WTC11 (cell line): Measurements from ENCODE around the gene IKBKE. TPM values are rescaled to one million over a fixed set of nuclear protein-coding genes. Genes with fewer than 3 reads are reported as not detected.

Experiments used
- ATAC-seq: fragments of 200-7000 bp; cut with Tn5 transposase; 2 replicates; pipeline ENCODE4 v1.10.0; 2021; ENCODE audit warnings: mild to moderate bottlenecking, moderate library complexity
- CTCF ChIA-PET: fragments of 300-600 bp; sonication (Branson Sonifier 250); formaldehyde crosslinking; loops from one replicate; lab custom pipeline; 2021; ENCODE audit warnings: antibody characterized with exemption; lab: Charles Lee
- POLR2A ChIA-PET: fragments of 350-600 bp; sonication (Branson Sonifier 250); formaldehyde crosslinking; loops from one replicate; lab custom pipeline; 2021; ENCODE audit warnings: antibody characterized with exemption; lab: Charles Lee
- DNase-seq: peaks from one replicate; pipeline ENCODE4 v3.0.0; 2021; ENCODE audit warnings: low spot score
- H3K27ac Mint-ChIP-seq: 2 replicates; pipeline ENCODE4 v1.8.0; 2021; ENCODE audit warnings: mixed read lengths
- H3K27me3 Mint-ChIP-seq: 2 replicates; pipeline ENCODE4 v1.8.0; 2021; ENCODE audit warnings: low read depth, mild to moderate bottlenecking, moderate library complexity, mixed read lengths
- H3K36me3 Mint-ChIP-seq: 2 replicates; pipeline ENCODE4 v1.8.0; 2021; ENCODE audit warnings: mixed read lengths
- H3K4me1 Mint-ChIP-seq: 2 replicates; pipeline ENCODE4 v1.8.0; 2022; ENCODE audit warnings: mixed read lengths
- H3K4me3 Mint-ChIP-seq: 2 replicates; pipeline ENCODE4 v1.8.0; 2021; ENCODE audit warnings: mild to moderate bottlenecking, moderate library complexity, mixed read lengths
- H3K9me3 Mint-ChIP-seq: 2 replicates; pipeline ENCODE4 v1.8.0; 2021; ENCODE audit warnings: mixed read lengths
- CREM ChIP-seq: sonication (generic); formaldehyde crosslinking; IDR thresholded peaks from 2 replicates; pipeline ENCODE4 v1.8.1; 2022; ENCODE audit warnings: mild to moderate bottlenecking, missing genetic modification reagents, moderate library complexity
- CTCF ChIP-seq: fragments of 200-600 bp; IDR thresholded peaks from 2 replicates; pipeline ENCODE4 v1.8.0; 2022; ENCODE audit warnings: antibody characterized with exemption
- E2F5 ChIP-seq: sonication (generic); formaldehyde crosslinking; IDR thresholded peaks from 2 replicates; pipeline ENCODE4 v1.8.1; 2022; ENCODE audit warnings: mild to moderate bottlenecking, moderate library complexity, missing genetic modification reagents
- ELF4 ChIP-seq: sonication (generic); formaldehyde crosslinking; IDR thresholded peaks from 2 replicates; pipeline ENCODE4 v1.8.1; 2022; ENCODE audit warnings: low read depth, mild to moderate bottlenecking, moderate library complexity, missing genetic modification reagents
- ETV6 ChIP-seq: sonication (generic); formaldehyde crosslinking; IDR thresholded peaks from 2 replicates; pipeline ENCODE4 v1.8.1; 2022; ENCODE audit warnings: mild to moderate bottlenecking, missing genetic modification reagents
- FOXK1 ChIP-seq: sonication (generic); formaldehyde crosslinking; IDR thresholded peaks from 2 replicates; pipeline ENCODE4 v1.8.0; 2022; ENCODE audit warnings: mild to moderate bottlenecking, moderate library complexity, missing genetic modification reagents
- HMGA2 ChIP-seq: fragments of 250-450 bp; sonication (Bioruptor Pico); IDR thresholded peaks from 2 replicates; pipeline ENCODE4 v1.4.0; 2021; ENCODE audit warnings: mild to moderate bottlenecking, moderate library complexity
- JUN ChIP-seq: sonication (generic); formaldehyde crosslinking; IDR thresholded peaks from 2 replicates; pipeline ENCODE4 v1.8.0; 2023; ENCODE audit warnings: mild to moderate bottlenecking, missing genetic modification reagents
- MAX ChIP-seq: sonication (generic); formaldehyde crosslinking; IDR thresholded peaks from 2 replicates; pipeline ENCODE4 v1.8.0; 2022; ENCODE audit warnings: mild to moderate bottlenecking, missing genetic modification reagents
- MXD4 ChIP-seq: fragments of 250-450 bp; sonication (Bioruptor Pico); IDR thresholded peaks from 2 replicates; pipeline ENCODE4 v1.8.0; 2021; ENCODE audit warnings: mild to moderate bottlenecking, moderate library complexity, borderline replicate concordance
- RORB ChIP-seq: fragments of 250-450 bp; sonication (Bioruptor Pico); IDR thresholded peaks from 2 replicates; pipeline ENCODE4 v1.9.0; 2021; ENCODE audit warnings: mild to moderate bottlenecking
- SOX15 ChIP-seq: fragments of 250-450 bp; sonication (Bioruptor Pico); IDR thresholded peaks from 2 replicates; pipeline ENCODE4 v1.9.0; 2021; ENCODE audit warnings: mild to moderate bottlenecking
- TCF7 ChIP-seq: sonication (generic); formaldehyde crosslinking; IDR thresholded peaks from 2 replicates; pipeline ENCODE4 v1.8.0; 2022; ENCODE audit warnings: mild to moderate bottlenecking, low read depth, missing genetic modification reagents, moderate library complexity
- TEAD4 ChIP-seq: sonication (generic); formaldehyde crosslinking; IDR thresholded peaks from 2 replicates; pipeline ENCODE4 v1.8.0; 2022; ENCODE audit warnings: mild to moderate bottlenecking, missing genetic modification reagents
- TP53 ChIP-seq: sonication (generic); formaldehyde crosslinking; IDR thresholded peaks from 2 replicates; pipeline ENCODE4 v1.8.1; 2023; ENCODE audit warnings: mild to moderate bottlenecking, missing genetic modification reagents
- ZNF121 ChIP-seq: sonication (generic); formaldehyde crosslinking; IDR thresholded peaks from 2 replicates; pipeline ENCODE4 v1.8.0; 2023; ENCODE audit warnings: missing genetic modification reagents
- ZNF396 ChIP-seq: fragments of 250-450 bp; sonication (Bioruptor Pico); IDR thresholded peaks from 2 replicates; pipeline ENCODE4 v1.8.0; 2021; ENCODE audit warnings: mild to moderate bottlenecking, moderate library complexity, borderline replicate concordance
- total RNA-seq: library from RNA; stranded (reverse); gene quantifications from 3 replicates; pipeline ENCODE4 v1.2.3, GENCODE V29; 2021
- TF ChIP-seq, protein P1 (sequence below): fragments of 250-450 bp; sonication (Bioruptor Pico); IDR thresholded peaks from 2 replicates; pipeline ENCODE4 v1.9.0; 2021; ENCODE audit warnings: moderate library complexity, mild to moderate bottlenecking, inconsistent platforms, borderline replicate concordance
- TF ChIP-seq, protein P2 (sequence below): sonication (generic); formaldehyde crosslinking; IDR thresholded peaks from 2 replicates; pipeline ENCODE4 v1.8.1; 2022; ENCODE audit warnings: low read depth, missing genetic modification reagents, borderline replicate concordance
- TF ChIP-seq, protein P3 (sequence below): fragments of 250-450 bp; sonication (Bioruptor Pico); IDR thresholded peaks from 2 replicates; pipeline ENCODE4 v1.9.0; 2021; ENCODE audit warnings: mild to moderate bottlenecking

IKBKE gene
- total RNA-seq, 1 experiment from 2014 or later, result 8.1 TPM

GRCh38 chr1:206504363-206504713 is 34.1 kb downstream of the IKBKE start (continued):
- no peak for TF ChIP-seq E2F5 (CRISPR knock-in tag)

DNA sequence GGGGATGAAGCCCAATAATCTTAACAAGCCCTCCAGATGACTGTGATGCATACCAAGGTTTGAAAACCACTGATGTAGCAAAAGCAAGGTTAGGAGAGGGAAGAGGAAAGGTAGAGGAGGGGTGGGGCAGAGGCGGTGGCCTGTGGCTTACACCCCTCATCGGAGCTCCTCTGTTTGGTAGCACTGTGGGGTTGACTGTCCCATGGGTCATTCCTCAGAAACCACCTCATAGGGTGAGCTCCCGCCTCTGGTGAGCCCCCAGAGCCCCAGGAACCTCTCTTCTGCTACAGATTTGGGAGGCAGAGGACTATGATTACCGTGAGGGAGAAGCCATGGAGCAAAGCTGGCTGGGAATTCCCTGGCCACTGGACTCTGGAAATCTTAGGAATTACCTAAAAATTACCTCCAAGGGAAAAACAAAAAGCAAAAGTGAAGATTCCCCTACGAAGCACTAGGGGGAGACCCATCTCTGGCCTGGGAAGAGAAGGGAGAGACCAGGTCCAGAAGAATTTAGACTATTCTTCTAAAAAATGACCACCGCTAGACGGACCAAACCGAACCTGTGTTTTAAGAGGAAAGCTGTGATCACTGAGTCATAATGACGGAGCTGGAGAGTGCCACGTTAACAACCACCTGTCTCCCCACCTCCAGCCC is 35.6 kb downstream of the IKBKE start:
- Mint-ChIP-seq H3K4me3 (peak overlapping the region; percentile 68), H3K9me3 (no peaks in the 10 kb centered on the region), H3K36me3 (no peaks in the 10 kb centered on the region), H3K4me1 (peaks cover 9% of the 10 kb centered on the region; the same call in 1 of the 2 replicates), H3K27me3 (peaks cover 72% of the 10 kb centered on the region), H3K27ac (no peak overlapping the region)
- no peak for DNase-seq
- CTCF ChIA-PET, result interaction anchor here (0.5 to 3.0 kb wide), 16 partner anchors 10 to 125 kb away, joined by 3 to 34 read pairs (median 6); partner anchors contain the start of gene IKBKE
- no peak for TF ChIP-seq RORB (CRISPR knock-in tag)
- TF ChIP-seq CTCF, result peak; percentile 23; the same call in 1 of the 2 replicates
- POLR2A ChIA-PET, result interaction anchor here (0.5 kb wide), 1 partner anchor 40 kb away, joined by 4 read pairs; no protein-coding TSS in a partner anchor
- ATAC-seq, result no peak

- Mint-ChIP-seq H3K9me3 (no peaks in the 10 kb centered on the region), H3K36me3 (no peaks in the 10 kb centered on the region), H3K27me3 (peaks cover 76% of the 10 kb centered on the region)
- peak; percentile 28 for DNase-seq
- CTCF ChIA-PET, result interaction anchor here (0.5 to 3.0 kb wide), 31 partner anchors 8 to 1048 kb away, joined by 3 to 34 read pairs (median 5); partner anchors contain the start of gene IKBKE
- TF ChIP-seq ELF4 (CRISPR knock-in tag), result no peak
- TF ChIP-seq MAX (CRISPR knock-in tag), result 0 out of 2 replicates have a peak, but pooled peaks have one; percentile 48
- TF ChIP-seq ZNF121 (CRISPR knock-in tag), result peak; percentile 16; the same call in 1 of the 2 replicates
- TF ChIP-seq, all 79 proteins: peak for 2
- Mint-ChIP-seq H3K4me3 (peak overlapping the region; percentile 68), H3K27ac (no peak overlapping the region), H3K4me1 (peaks cover 16% of the 10 kb centered on the region)
- POLR2A ChIA-PET, result interaction anchor here (0.6 to 1.0 kb wide), 3 partner anchors 57 to 128 kb away, joined by 3 read pairs; no protein-coding TSS in a partner anchor
- ATAC-seq, result peak; percentile 13
These were observed 36.4 kb downstream of the IKBKE start for GRCh38 chr1:206506405-206507283.

GRCh38 chr1:206507284-206508129 is 37.2 kb downstream of the IKBKE start, which contains the start of gene RASSF5:
RASSF5 (plus strand) TSS chr1:206507531; CDS start chr1:206507603, 72 bp downstream.
- Mint-ChIP-seq H3K4me1 (peaks cover 25% of the 10 kb centered on the region), H3K27me3 (peaks cover 76% of the 10 kb centered on the region)
- CTCF ChIA-PET, result interaction anchor here (0.5 to 3.0 kb wide), 28 partner anchors 9 to 1049 kb away, joined by 3 to 34 read pairs (median 5); partner anchors contain the start of gene IKBKE
- TF ChIP-seq, protein P1, sequence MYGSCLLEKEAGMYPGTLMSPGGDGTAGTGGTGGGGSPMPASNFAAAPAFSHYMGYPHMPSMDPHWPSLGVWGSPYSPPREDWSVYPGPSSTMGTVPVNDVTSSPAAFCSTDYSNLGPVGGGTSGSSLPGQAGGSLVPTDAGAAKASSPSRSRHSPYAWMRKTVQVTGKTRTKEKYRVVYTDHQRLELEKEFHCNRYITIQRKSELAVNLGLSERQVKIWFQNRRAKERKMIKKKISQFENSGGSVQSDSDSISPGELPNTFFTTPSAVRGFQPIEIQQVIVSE (CRISPR knock-in tag), result no peak
- no peak for TF ChIP-seq JUN (CRISPR knock-in tag)
- TF ChIP-seq FOXK1 (CRISPR knock-in tag), result 0 out of 2 replicates have a peak, but pooled peaks have one; percentile 18
- no peak for TF ChIP-seq SOX15 (CRISPR knock-in tag)
- no peak for TF ChIP-seq TP53 (CRISPR knock-in tag)
- TF ChIP-seq HMGA2 (CRISPR knock-in tag), result no peak
- no peak for TF ChIP-seq CREM (CRISPR knock-in tag)
- 0 out of 2 replicates have a peak, but pooled peaks have one; percentile 35 for TF ChIP-seq ETV6 (CRISPR knock-in tag)
- peak; percentile 21; the same call in 1 of the 2 replicates for TF ChIP-seq MAX (CRISPR knock-in tag)
- TF ChIP-seq, protein P2, sequence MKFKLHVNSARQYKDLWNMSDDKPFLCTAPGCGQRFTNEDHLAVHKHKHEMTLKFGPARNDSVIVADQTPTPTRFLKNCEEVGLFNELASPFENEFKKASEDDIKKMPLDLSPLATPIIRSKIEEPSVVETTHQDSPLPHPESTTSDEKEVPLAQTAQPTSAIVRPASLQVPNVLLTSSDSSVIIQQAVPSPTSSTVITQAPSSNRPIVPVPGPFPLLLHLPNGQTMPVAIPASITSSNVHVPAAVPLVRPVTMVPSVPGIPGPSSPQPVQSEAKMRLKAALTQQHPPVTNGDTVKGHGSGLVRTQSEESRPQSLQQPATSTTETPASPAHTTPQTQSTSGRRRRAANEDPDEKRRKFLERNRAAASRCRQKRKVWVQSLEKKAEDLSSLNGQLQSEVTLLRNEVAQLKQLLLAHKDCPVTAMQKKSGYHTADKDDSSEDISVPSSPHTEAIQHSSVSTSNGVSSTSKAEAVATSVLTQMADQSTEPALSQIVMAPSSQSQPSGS (CRISPR knock-in tag), result no peak
- TF ChIP-seq TCF7 (CRISPR knock-in tag), result no peak
- TF ChIP-seq, protein P3, sequence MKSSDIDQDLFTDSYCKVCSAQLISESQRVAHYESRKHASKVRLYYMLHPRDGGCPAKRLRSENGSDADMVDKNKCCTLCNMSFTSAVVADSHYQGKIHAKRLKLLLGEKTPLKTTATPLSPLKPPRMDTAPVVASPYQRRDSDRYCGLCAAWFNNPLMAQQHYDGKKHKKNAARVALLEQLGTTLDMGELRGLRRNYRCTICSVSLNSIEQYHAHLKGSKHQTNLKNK (CRISPR knock-in tag), result no peak
- TF ChIP-seq ZNF396 (CRISPR knock-in tag), result no peak
- no peak for TF ChIP-seq MXD4 (CRISPR knock-in tag)
- TF ChIP-seq TEAD4 (CRISPR knock-in tag), result no peak

More at GRCh38 chr1:206507284-206508129, 37.2 kb downstream of the IKBKE start, which contains the start of gene RASSF5:
- peak; percentile 87 for DNase-seq
- peak within 1 kb of the TSS; percentile 68 for H3K4me3 Mint-ChIP-seq
- H3K36me3 Mint-ChIP-seq, result no peaks in the 10 kb centered on the region
- POLR2A ChIA-PET, result interaction anchor here (0.6 to 1.0 kb wide), 3 partner anchors 56 to 127 kb away, joined by 3 read pairs; no protein-coding TSS in a partner anchor
- no peak within 1 kb of the TSS for H3K27ac Mint-ChIP-seq
- H3K9me3 Mint-ChIP-seq, result no peaks in the 10 kb centered on the region
- ATAC-seq, result peak; percentile 87
